Body of pancreas (tissue), 4 donors: ENCODE data around the gene AKAP12. TPM values are rescaled to one million over a fixed set of nuclear protein-coding genes. Genes with fewer than 3 reads are reported as not detected.
A peak's percentile ranks its signal among the peaks of the same experiment; 100 is the strongest.

Source experiments
- ATAC-seq: fragments of 150-250 bp; one replicate; pipeline ENCODE4 v1.9.1; 2016
- DNase-seq, 4 donors: peaks; one replicate each; pipeline ENCODE4 v3.0.0-alpha.2; 2019
- H3K27ac ChIP-seq, 4 donors: fragments of 200-600 bp; sonication (generic); 1 replicate in 3 of 4; 2 replicates in 1 of 4; pipeline versions ENCODE4 v1.5.1 to v1.6.1; 2016 to 2019; ENCODE audit warnings: mild to moderate bottlenecking in 1 of 4, mixed read lengths in 1 of 4, moderate library complexity in 1 of 4
- H3K27me3 ChIP-seq, 2 donors: fragments of 200-600 bp; sonication (generic); one replicate each; pipeline ENCODE4 v1.6.0; 2016; ENCODE audit warnings: mild to moderate bottlenecking in 1 of 2
- H3K36me3 ChIP-seq, 2 donors: fragments of 200-600 bp; sonication (generic); replicated peaks in 1 of 2; 2 replicates each; pipeline ENCODE4 v1.5.1; 2016; ENCODE audit warnings: low read depth in 2 of 2; ENCODE audit not compliant: insufficient read depth in 1 of 2
- H3K4me1 ChIP-seq: fragments of 200-600 bp; sonication (generic); one replicate; pipeline ENCODE4 v1.6.0; 2016
- H3K4me3 ChIP-seq, 2 donors: fragments of 200-600 bp; sonication (generic); 1 replicate in 1 of 2; 2 replicates in 1 of 2; pipeline ENCODE4 v1.5.1; 2016 to 2019
- H3K9me3 ChIP-seq, 3 donors: fragments of 200-600 bp; sonication (generic); 1 replicate in 2 of 3; 2 replicates in 1 of 3; pipeline ENCODE4 v1.5.1; 2016
- CTCF ChIP-seq, 7 experiments: fragments of 450-650 bp in 4 of 7; fragments of 200-600 bp in 3 of 7; sonication (generic) in 3 of 7; IDR thresholded peaks; one replicate each; pipeline ENCODE4 v1.5.1; 2016 to 2019; ENCODE audit warnings: antibody characterized with exemption in 7 of 7
- POLR2A ChIP-seq, 3 donors: fragments of 450-650 bp; IDR thresholded peaks; one replicate each; pipeline ENCODE4 v1.6.1; 2016; ENCODE audit warnings: antibody characterized with exemption in 3 of 3, mild to moderate bottlenecking in 2 of 3
- WGBS, 2 donors: methylation state at CpG; one replicate each; pipeline ENCODE4 v1.1.5; 2017; 5-methylcytosine and 5-hydroxymethylcytosine counted together
- intact Hi-C: fragments of 100-400 bp; cut with DNase I; formaldehyde crosslinking; loops from one replicate; pipeline ENCODE4 v1.15.1; 2023
- total RNA-seq, 2 donors: library from RNA; depleted of rRNA; stranded (reverse); fragments of >200 nt; gene quantifications; one replicate each; pipeline ENCODE4 v1.1.0, GENCODE V29; 2016

Gene AKAP12
- total RNA-seq, 2 donors from 2014 or later, result 25.2 to 49.1 TPM

- intact Hi-C loops, result no loop called here
- H3K27ac ChIP-seq, result peak overlapping the region; percentile 97 to 99 (median 98)
- no peaks in the 10 kb centered on the region for H3K27me3 ChIP-seq
- H3K4me1 ChIP-seq, result peaks cover 37% of the 10 kb centered on the region
- DNase-seq (peak; percentile 55 to 69 (median 62)), ATAC-seq (no peak)
- TF ChIP-seq POLR2A (IDR thresholded peaks at IDR 0.05) (peak; percentile 81 to 86 (median 85)), CTCF (IDR thresholded peaks at IDR 0.05) (no peak)
- H3K9me3 ChIP-seq, result no peaks in the 10 kb centered on the region
- peak overlapping the region; percentile 35 to 62 for H3K4me3 ChIP-seq
- H3K36me3 ChIP-seq, result no peaks in the 10 kb centered on the region
- WGBS, 2 donors, result 0 to 1% methylated on average over 27 to 54 of the region's 54 CpGs
These were observed 150.0 kb downstream of the AKAP12 start for GRCh38 chr6:151389618-151390275.

DNA sequence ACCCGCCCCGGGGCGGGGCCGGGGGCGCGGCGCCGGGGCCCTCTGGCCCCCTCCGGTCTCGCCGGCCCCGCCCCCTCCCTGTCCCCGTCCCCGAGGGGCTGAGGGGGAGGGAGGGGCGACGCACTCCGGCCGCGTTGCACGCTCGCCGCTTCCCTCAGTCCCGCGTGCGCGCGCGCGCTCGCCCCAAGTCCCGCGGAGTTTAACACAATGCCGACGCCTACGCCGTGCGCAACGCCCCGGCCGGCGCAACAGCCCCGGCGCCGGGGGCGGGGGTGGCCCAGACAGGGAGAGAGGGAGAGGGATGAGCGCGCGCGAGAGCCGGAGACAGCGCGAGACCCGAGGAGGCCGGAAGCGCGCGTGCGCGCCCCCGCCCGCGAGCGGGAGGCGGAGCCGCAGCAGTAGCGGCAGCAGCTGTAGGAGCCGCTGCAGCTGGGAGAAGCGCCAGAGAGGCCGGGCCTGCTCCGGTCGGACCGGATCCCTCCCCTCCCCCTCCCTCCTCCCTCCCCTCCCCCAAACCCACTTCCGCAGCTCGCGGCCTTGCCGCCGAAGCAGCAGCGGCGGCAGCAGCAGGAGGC lies 150.6 kb downstream of the AKAP12 start:
- Histone ChIP-seq H3K27me3 (no peaks in the 10 kb centered on the region), H3K27ac (peak overlapping the region; percentile 97 to 99 (median 98)), H3K4me1 (peaks cover 37% of the 10 kb centered on the region), H3K36me3 (no peaks in the 10 kb centered on the region), H3K9me3 (no peaks in the 10 kb centered on the region), H3K4me3 (peak overlapping the region; percentile 56 to 92)
- intact Hi-C loops, result no loop called here
- 0% methylated on average over 4 to 67 of the region's 79 CpGs for WGBS, 2 donors
- ATAC-seq (peak; percentile 88), DNase-seq (peak; percentile 97 to 98 (median 98))
- TF ChIP-seq CTCF (IDR thresholded peaks at IDR 0.05) (no peak), POLR2A (IDR thresholded peaks at IDR 0.05) (peak; percentile 20 to 72 (median 20))

GRCh38 chr6:151390851-151391470 lies 151.2 kb downstream of the AKAP12 start:
- peak; percentile 36 for ATAC-seq
- peak; percentile 73 to 82 (median 77) for DNase-seq
- H3K9me3 ChIP-seq, result no peaks in the 10 kb centered on the region
- peak overlapping the region; percentile 56 to 92 for H3K4me3 ChIP-seq
- H3K36me3 ChIP-seq, result no peaks in the 10 kb centered on the region
- intact Hi-C loops, result no loop called here
- TF ChIP-seq POLR2A (IDR thresholded peaks at IDR 0.05) (peak in 2 of 3 donors; percentile 41 to 60), CTCF (IDR thresholded peaks at IDR 0.05) (peak in 1 of 7 experiments; percentile 5)
- no peaks in the 10 kb centered on the region for H3K27me3 ChIP-seq
- H3K27ac ChIP-seq, result peak overlapping the region; percentile 97 to 99 (median 98)
- WGBS, 2 donors, result 2% methylated on average over 40 of the region's 78 CpGs; no CpG with 5 or more reads in 1 of the 2 donors
- H3K4me1 ChIP-seq, result peaks cover 40% of the 10 kb centered on the region

GRCh38 chr6:151391471-151392413 lies 152.0 kb downstream of the AKAP12 start, which contains the start of gene ZBTB2:
Gene ZBTB2 (minus strand): TSS chr6:151391559. CDS start chr6:151373637, 17,922 bp downstream.
- intact Hi-C loops, result no loop called here
- ATAC-seq, result peak; percentile 4
- peak; percentile 67 to 75 (median 71) for DNase-seq
- Histone ChIP-seq H3K36me3 (no peaks in the 10 kb centered on the region), H3K4me1 (peaks cover 47% of the 10 kb centered on the region), H3K27me3 (no peaks in the 10 kb centered on the region), H3K4me3 (peak within 1 kb of the TSS; percentile 56 to 92), H3K9me3 (no peaks in the 10 kb centered on the region), H3K27ac (peak within 1 kb of the TSS; percentile 97 to 99 (median 98))
- TF ChIP-seq POLR2A (IDR thresholded peaks at IDR 0.05), result peak in 2 of 3 donors; percentile 5 to 17
- no peak for TF ChIP-seq CTCF (IDR thresholded peaks at IDR 0.05)
- WGBS, 2 donors, result 1 to 2% methylated on average over 15 to 46 of the region's 57 CpGs
